Suppressor macrophage treated with lipopolysaccharide for 1 hour (primary cell): Measurements from ENCODE around the gene SPDL1.

ENCODE experiments used
- DNase-seq, 3 donors: peaks; one replicate each; pipeline ENCODE4 v3.0.0-alpha.2; 2020 to 2022

Gene SPDL1

GRCh38 chr5:169632946-169633345 is 49.4 kb downstream of the SPDL1 start:
- DNase-seq, result no peak

GRCh38 chr5:169634606-169635005 is 51.0 kb downstream of the SPDL1 start:
- no peak for DNase-seq

GRCh38 chr5:169635936-169636335 is 52.4 kb downstream of the SPDL1 start:
- peak; percentile 42 to 75 (median 71) for DNase-seq

- peak in 1 of 3 donors; percentile 31 for DNase-seq
These were observed 53.0 kb downstream of the SPDL1 start for GRCh38 chr5:169636477-169637084.

- DNase-seq, result peak; percentile 73 to 88 (median 77)
These were observed 53.5 kb downstream of the SPDL1 start, which contains the start of gene DOCK2 for GRCh38 chr5:169637085-169637548. TSS of gene DOCK2 (plus strand) at chr5:169637275. CDS start at chr5:169637327, 52 bp downstream.

GRCh38 chr5:169637549-169638121 is 54.1 kb downstream of the SPDL1 start:
- peak; percentile 48 to 52 (median 49) for DNase-seq

- DNase-seq, result peak in 1 of 3 donors; percentile 40
These were observed 57.7 kb downstream of the SPDL1 start for GRCh38 chr5:169641253-169641652.

GRCh38 chr5:169646856-169647255 is 63.3 kb downstream of the SPDL1 start:
- DNase-seq, result no peak

- DNase-seq, result peak; percentile 45 to 51 (median 49)
These were observed 64.0 kb downstream of the SPDL1 start for GRCh38 chr5:169647566-169647965.

GRCh38 chr5:169648725-169649310 is 65.2 kb downstream of the SPDL1 start:
- peak; percentile 33 to 51 (median 37) for DNase-seq

GRCh38 chr5:169649486-169649885 is 65.9 kb downstream of the SPDL1 start:
- DNase-seq, result peak in 1 of 3 donors; percentile 45

- peak; percentile 79 to 90 (median 88) for DNase-seq
These were observed 67.2 kb downstream of the SPDL1 start for GRCh38 chr5:169650701-169651331.

GRCh38 chr5:169651526-169651925 is 68.0 kb downstream of the SPDL1 start:
- DNase-seq, result no peak

GRCh38 chr5:169652057-169652456 is 68.5 kb downstream of the SPDL1 start:
- no peak for DNase-seq

GRCh38 chr5:169653091-169653490 is 69.5 kb downstream of the SPDL1 start:
- DNase-seq, result no peak
